IMR-90 (cell line): Measurements from ENCODE around the gene PIEZO2. TPM values are rescaled to one million over a fixed set of nuclear protein-coding genes. Genes with fewer than 3 reads are reported as not detected.

Experiments used
- ATAC-seq: fragments of 200-7000 bp; cut with Tn5 transposase; 2 replicates; pipeline ENCODE4 v1.9.1; 2020; ENCODE audit warnings: low read depth, mild to moderate bottlenecking, moderate library complexity
- BruUV-seq: library from RNA; stranded (reverse); fragments of 400-500 nt; replicated peaks from 2 replicates; lab custom pipeline; 2021; lab: Mats Ljungman, UMichigan
- CTCF ChIA-PET: fragments of 300-600 bp; formaldehyde crosslinking; extraction: SDS; loops from one replicate; lab custom pipeline; 2021; ENCODE audit warnings: antibody characterized with exemption; lab: Yijun Ruan, JAX
- POLR2A ChIA-PET: fragments of 300-600 bp; sonication (Branson Sonifier 250); formaldehyde crosslinking; loops from one replicate; lab custom pipeline; 2022; ENCODE audit warnings: antibody characterized with exemption; ENCODE audit not compliant: unreplicated experiment; lab: Charles Lee
- DNase-seq: peaks from one replicate; pipeline ENCODE4 v3.0.0; 2013
- H2AFZ ChIP-seq: replicated peaks from 2 replicates; pipeline ENCODE3; 2013; ENCODE audit warnings: low read length, mild to moderate bottlenecking; ENCODE audit not compliant: poor library complexity
- H2AK5ac ChIP-seq: 2 replicates; pipeline ENCODE4 v1.6.1; 2013; ENCODE audit warnings: low read depth, low read length, inconsistent platforms
- H2AK9ac ChIP-seq: replicated peaks from 2 replicates; pipeline ENCODE3; 2013; ENCODE audit warnings: mild to moderate bottlenecking, low read depth, low read length, moderate library complexity; ENCODE audit not compliant: poor library complexity
- H2BK120ac ChIP-seq: 2 replicates; pipeline ENCODE4 v1.6.1; 2013; ENCODE audit warnings: low read depth, low read length, inconsistent platforms
- H2BK15ac ChIP-seq: 3 replicates; pipeline ENCODE4 v1.6.1; 2013; ENCODE audit warnings: low read depth, low read length, inconsistent platforms
- H2BK20ac ChIP-seq: 2 replicates; pipeline ENCODE4 v1.6.1; 2013; ENCODE audit warnings: low read depth, mild to moderate bottlenecking, inconsistent platforms, low read length, moderate library complexity
- H2BK5ac ChIP-seq: 2 replicates; pipeline ENCODE4 v1.6.1; 2013; ENCODE audit warnings: mild to moderate bottlenecking, low read depth, low read length, inconsistent platforms; ENCODE audit not compliant: poor library complexity, severe bottlenecking
- H3K14ac ChIP-seq: replicated peaks from 2 replicates; pipeline ENCODE4 v1.6.1; 2013; ENCODE audit warnings: low read depth, low read length, inconsistent platforms
- H3K18ac ChIP-seq: 2 replicates; pipeline ENCODE4 v1.6.1; 2013; ENCODE audit warnings: low read depth, low read length, control low read depth
- H3K23ac ChIP-seq: 2 replicates; pipeline ENCODE4 v1.6.1; 2013; ENCODE audit warnings: low read depth, low read length, inconsistent platforms
- H3K27ac ChIP-seq: 2 replicates; pipeline ENCODE4 v1.5.1; 2013; ENCODE audit warnings: mild to moderate bottlenecking, control low read depth, low read length; ENCODE audit not compliant: insufficient read depth
- H3K27me3 ChIP-seq: 2 replicates; pipeline ENCODE4 v1.6.1; 2013; ENCODE audit warnings: low read length; ENCODE audit not compliant: control insufficient read depth, insufficient read depth
- H3K36me3 ChIP-seq: 2 replicates; pipeline ENCODE4 v1.6.1; 2013; ENCODE audit warnings: low read length, mixed read lengths; ENCODE audit not compliant: control insufficient read depth, insufficient read depth
- H3K4ac ChIP-seq: 2 replicates; pipeline ENCODE4 v1.6.1; 2013; ENCODE audit warnings: low read depth, low read length, inconsistent platforms
- H3K4me1 ChIP-seq: 2 replicates; pipeline ENCODE4 v1.6.1; 2013; ENCODE audit warnings: low read length, mixed read lengths; ENCODE audit not compliant: control insufficient read depth, insufficient read depth
- H3K4me2 ChIP-seq: 2 replicates; pipeline ENCODE4 v1.6.1; 2013; ENCODE audit warnings: low read depth, mild to moderate bottlenecking, control low read depth, low read length, moderate library complexity
- H3K4me3 ChIP-seq: 2 replicates; pipeline ENCODE4 v1.5.1; 2013; ENCODE audit warnings: low read depth, mild to moderate bottlenecking, control low read depth, low read length, moderate library complexity; ENCODE audit not compliant: insufficient read depth
- H3K56ac ChIP-seq: 2 replicates; pipeline ENCODE4 v1.6.1; 2013; ENCODE audit warnings: low read length, inconsistent platforms; ENCODE audit not compliant: insufficient read depth; ENCODE audit errors: extremely low read depth
- H3K79me1 ChIP-seq, 2 experiments: 2 replicates each; pipeline ENCODE4 v1.6.1; 2013; ENCODE audit warnings: low read length in 2 of 2, inconsistent platforms in 1 of 2, low read depth in 1 of 2
- H3K9ac ChIP-seq: 2 replicates; pipeline ENCODE4 v1.6.1; 2013; ENCODE audit warnings: low read depth, low read length, control low read depth
- H3K9me1 ChIP-seq: 2 replicates; pipeline ENCODE4 v1.6.1; 2013; ENCODE audit warnings: low read length, inconsistent platforms; ENCODE audit not compliant: insufficient read depth
- H3K9me3 ChIP-seq: 2 replicates; pipeline ENCODE4 v1.6.1; 2013; ENCODE audit warnings: low read length; ENCODE audit not compliant: control insufficient read depth, insufficient read depth
- H4K20me1 ChIP-seq: 2 replicates; pipeline ENCODE4 v1.6.1; 2013; ENCODE audit warnings: low read length, inconsistent platforms; ENCODE audit not compliant: insufficient read depth
- H4K5ac ChIP-seq: 2 replicates; pipeline ENCODE4 v1.6.1; 2013; ENCODE audit warnings: mild to moderate bottlenecking, low read depth, low read length, control low read depth
- H4K8ac ChIP-seq, 2 experiments: 2 replicates each; pipeline ENCODE4 v1.6.1; 2013; ENCODE audit warnings: low read depth in 2 of 2, low read length in 2 of 2, control low read depth in 1 of 2, inconsistent platforms in 1 of 2
- H4K91ac ChIP-seq: 2 replicates; pipeline ENCODE4 v1.6.1; 2013; ENCODE audit warnings: low read depth, low read length, inconsistent platforms; ENCODE audit not compliant: insufficient read depth
- CEBPB ChIP-seq: IDR thresholded peaks from 2 replicates; pipeline ENCODE4 v1.6.1; 2012; ENCODE audit warnings: low read depth, low read length, improper control_type of control experiment
- MXI1 ChIP-seq: IDR thresholded peaks from 2 replicates; pipeline ENCODE4 v1.6.1; 2012; ENCODE audit warnings: low read depth, mild to moderate bottlenecking, low read length, moderate library complexity, borderline replicate concordance
- WGBS, 2 experiments: methylation state at CpG; one replicate each; pipeline versions ENCODE4 v1.1.5 to v1.1.7; 2013; ENCODE audit warnings: missing lambda C conversion rate in 2 of 2; ENCODE audit not compliant: insufficient read length in 1 of 2; ENCODE audit errors: extremely low coverage in 2 of 2; 5-methylcytosine and 5-hydroxymethylcytosine counted together
- dilution Hi-C: fragments of 300-500 bp; cut with HindIII; formaldehyde crosslinking; loops from one replicate; pipeline ENCODE4 v1.14.3; 2018; ENCODE audit warnings: low sequenced_read_pairs; ENCODE audit not compliant: unreplicated experiment
- in situ Hi-C: fragments of 300-500 bp; cut with MboI; formaldehyde crosslinking; loops from 3 replicates; pipeline ENCODE4 v1.14.3; 2019; ENCODE audit warnings: low sequenced_read_pairs, inconsistent platforms, mixed read lengths
- intact Hi-C: fragments of 100-400 bp; cut with micrococcal nuclease; formaldehyde crosslinking; loops from 2 replicates; pipeline ENCODE4 v1.10.0; 2022
- polyA plus RNA-seq, 3 experiments: library from polyadenylated mRNA; depleted of rRNA; stranded (reverse); fragments of >200 nt; gene quantifications; 2 replicates each; pipeline ENCODE4 v1.2.3, GENCODE V29; 2012; ENCODE audit warnings: low replicate concordance in 1 of 3
- total RNA-seq: library from RNA; depleted of rRNA; stranded (reverse); fragments of >200 nt; gene quantifications from 2 replicates; pipeline ENCODE4 v1.2.3, GENCODE V29; 2012
- TF ChIP-seq, protein P1 (sequence below): fragments of 150-350 bp; IDR thresholded peaks from 2 replicates; pipeline ENCODE4 v1.6.1; 2016; ENCODE audit warnings: low read depth, mild to moderate bottlenecking, low read length, moderate library complexity, borderline replicate concordance

The PIEZO2 gene
- total and polyA plus RNA-seq, 2 of the 4 experiments (the other 2 are of a cell fraction): 2.4 to 4.1 TPM

DNA sequence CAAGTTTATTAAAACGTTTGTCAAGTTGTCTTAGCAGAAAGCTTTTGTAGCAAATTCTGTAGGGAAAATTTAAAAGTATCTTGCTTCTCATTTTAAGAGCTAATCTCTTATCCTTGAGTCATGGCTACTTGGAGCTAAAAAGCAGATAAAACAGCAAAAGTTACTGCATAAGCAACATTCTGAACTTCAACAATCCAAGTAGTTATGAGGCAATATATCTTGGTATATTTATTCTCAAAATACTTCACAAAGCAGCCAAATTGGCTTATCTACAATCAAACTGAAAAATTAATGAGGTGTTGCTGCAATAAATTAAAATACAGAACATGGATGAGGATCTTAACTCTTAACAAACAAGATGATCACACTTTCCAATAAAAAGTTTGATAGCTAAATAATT, 306.5 kb downstream of the PIEZO2 start:
- CTCF ChIA-PET: no interaction called here
- in situ Hi-C loops (no loop called here), intact Hi-C loops (no loop called here)

More for the DNA sequence above, 306.5 kb downstream of the PIEZO2 start:
- Histone ChIP-seq H2AK9ac (no peak overlapping the region), H3K4me2 (no peak overlapping the region), H2BK5ac (no peak overlapping the region), H4K20me1 (no peaks in the 10 kb centered on the region), H3K9ac (no peak overlapping the region), H3K23ac (no peak overlapping the region), H2BK20ac (no peak overlapping the region), H3K4me3 (no peak overlapping the region), H2BK120ac (no peak overlapping the region), H3K56ac (no peak overlapping the region), H2AFZ (no peak overlapping the region), H3K36me3 (peaks cover 2% of the 10 kb centered on the region; the same call in 1 of the 2 replicates), H4K8ac (no peak overlapping the region), H3K9me3 (no peaks in the 10 kb centered on the region), H3K14ac (no peak overlapping the region), H3K79me1 (no peaks in the 10 kb centered on the region), H4K91ac (no peak overlapping the region), H4K5ac (no peak overlapping the region), H2BK15ac (no peak overlapping the region), H3K27me3 (no peaks in the 10 kb centered on the region), H3K4ac (no peak overlapping the region), H3K18ac (no peak overlapping the region), H3K4me1 (peaks cover 1% of the 10 kb centered on the region; the same call in 1 of the 2 replicates), H3K9me1 (no peaks in the 10 kb centered on the region; the same call in 1 of the 2 replicates), H3K27ac (no peak overlapping the region), H2AK5ac (no peak overlapping the region)
- DNase-seq (no peak), ATAC-seq (no peak)
- no TSS peak for BruUV-seq
- POLR2A ChIA-PET: interaction anchor here (0.5 kb wide), 1 partner anchor 17 kb away, joined by 18 read pairs; no protein-coding TSS in a partner anchor
- TF ChIP-seq MXI1: no peak
- TF ChIP-seq, protein P1, sequence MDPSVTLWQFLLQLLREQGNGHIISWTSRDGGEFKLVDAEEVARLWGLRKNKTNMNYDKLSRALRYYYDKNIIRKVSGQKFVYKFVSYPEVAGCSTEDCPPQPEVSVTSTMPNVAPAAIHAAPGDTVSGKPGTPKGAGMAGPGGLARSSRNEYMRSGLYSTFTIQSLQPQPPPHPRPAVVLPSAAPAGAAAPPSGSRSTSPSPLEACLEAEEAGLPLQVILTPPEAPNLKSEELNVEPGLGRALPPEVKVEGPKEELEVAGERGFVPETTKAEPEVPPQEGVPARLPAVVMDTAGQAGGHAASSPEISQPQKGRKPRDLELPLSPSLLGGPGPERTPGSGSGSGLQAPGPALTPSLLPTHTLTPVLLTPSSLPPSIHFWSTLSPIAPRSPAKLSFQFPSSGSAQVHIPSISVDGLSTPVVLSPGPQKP: no peak
- TF ChIP-seq CEBPB: peak; percentile 15; the same call in 1 of the 2 replicates
- dilution Hi-C loops: no loop called here
- WGBS, 2 experiments: no CpG with 5 or more reads among the region's 1 CpG
